ENCODE results near the gene LTB.

GRCh38 chr6:31538805-31539400 lies 43.3 kb downstream of the LTB start:
- TF ChIP-seq CTCF (IDR thresholded peaks at IDR 0.05; ENCODE audit: low read depth, low read length, missing input control) (no peak), ATF3 (IDR thresholded peaks at IDR 0.05) (no peak), TAF1 (conservative IDR thresholded peaks at IDR 0.05) (no peak), ZBTB33 (IDR thresholded peaks at IDR 0.05) (no peak), REST (IDR thresholded peaks at IDR 0.05) (no peak), FOXA1 (IDR thresholded peaks at IDR 0.05) (no peak), RAD21 (IDR thresholded peaks at IDR 0.05) (no peak), MAX (IDR thresholded peaks at IDR 0.05) (no peak), HNF4A (conservative IDR thresholded peaks at IDR 0.05) (no peak), YY1 (IDR thresholded peaks at IDR 0.05) (no peak)

Data from liver (tissue), 3 donors.